HEK293 (cell line): ENCODE data around the gene NANOG.
"Not testable (repeated sequence)": the region's sequence is repeated elsewhere in the genome, so short reads cannot be mapped to it uniquely, and the experiment has no call there.

Source experiments
- CTCF ChIA-PET: fragments of 350-600 bp; formaldehyde crosslinking; extraction: SDS; loops from one replicate; lab custom pipeline; 2021; ENCODE audit warnings: antibody characterized with exemption; lab: Yijun Ruan, JAX
- POLR2A ChIA-PET: fragments of 300-600 bp; formaldehyde crosslinking; extraction: SDS; loops from one replicate; lab custom pipeline; 2020; ENCODE audit warnings: antibody characterized with exemption, inconsistent platforms; lab: Yijun Ruan, JAX
- H3K27ac ChIP-seq: fragments of 200-500 bp; sonication (Bioruptor generic); 2 replicates; pipeline ENCODE4 v1.5.1; 2014; ENCODE audit warnings: low read depth, low read length, control low read depth, inconsistent platforms; ENCODE audit errors: extremely low read depth
- H3K36me3 ChIP-seq, 2 experiments: fragments of 200-500 bp in 1 of 2; sonication (Bioruptor generic) in 1 of 2; 1 replicate in 1 of 2; 2 replicates in 1 of 2; pipeline ENCODE4 v1.5.1; 2014 to 2017; ENCODE audit warnings: inconsistent platforms in 2 of 2, low read length in 2 of 2; ENCODE audit not compliant: control insufficient read depth in 2 of 2, insufficient read depth in 1 of 2
- H3K4me1 ChIP-seq: fragments of 200-500 bp; sonication (Bioruptor generic); 2 replicates; pipeline ENCODE4 v1.5.1; 2014; ENCODE audit warnings: mild to moderate bottlenecking, low read length, inconsistent platforms; ENCODE audit not compliant: control insufficient read depth, insufficient read depth
- H3K4me3 ChIP-seq: 2 replicates; pipeline ENCODE4 v1.5.1; 2011; ENCODE audit warnings: low read depth, mild to moderate bottlenecking, control low read depth, low read length, moderate library complexity
- H3K9me3 ChIP-seq: fragments of 200-500 bp; sonication (Bioruptor generic); 2 replicates; pipeline ENCODE4 v1.5.1; 2014; ENCODE audit warnings: low read depth, low read length, inconsistent platforms; ENCODE audit not compliant: control insufficient read depth, insufficient read depth
- ATF2 ChIP-seq: fragments of 450-650 bp; formaldehyde crosslinking; IDR thresholded peaks from 2 replicates; pipeline ENCODE4 v1.5.1; 2016; ENCODE audit warnings: missing biosample characterization, missing genetic modification characterization, low read depth
- GLIS1 ChIP-seq: fragments of 450-650 bp; formaldehyde crosslinking; IDR thresholded peaks from 2 replicates; pipeline ENCODE4 v1.5.1; 2016; ENCODE audit warnings: missing biosample characterization, missing genetic modification characterization
- YY1 ChIP-seq: fragments of 450-650 bp; formaldehyde crosslinking; IDR thresholded peaks from 2 replicates; pipeline ENCODE4 v1.5.1; 2018; ENCODE audit warnings: missing biosample characterization, missing genetic modification characterization
- ZBTB1 ChIP-seq: fragments of 450-650 bp; formaldehyde crosslinking; IDR thresholded peaks from 2 replicates; pipeline ENCODE4 v1.5.1; 2016; ENCODE audit warnings: missing biosample characterization, missing genetic modification characterization
- ZFP41 ChIP-seq: fragments of 450-650 bp; formaldehyde crosslinking; IDR thresholded peaks from 2 replicates; pipeline ENCODE4 v1.5.1; 2016; ENCODE audit warnings: missing biosample characterization, missing genetic modification characterization, borderline replicate concordance
- ZNF121 ChIP-seq: fragments of 450-650 bp; formaldehyde crosslinking; IDR thresholded peaks from 2 replicates; pipeline ENCODE4 v1.5.1; 2016; ENCODE audit warnings: missing biosample characterization, missing genetic modification characterization
- ZNF18 ChIP-seq: fragments of 450-650 bp; formaldehyde crosslinking; IDR thresholded peaks from 2 replicates; pipeline ENCODE4 v1.5.1; 2016; ENCODE audit warnings: missing biosample characterization, missing genetic modification characterization
- ZNF239 ChIP-seq: fragments of 450-650 bp; formaldehyde crosslinking; IDR thresholded peaks from 2 replicates; pipeline ENCODE4 v1.5.1; 2016; ENCODE audit warnings: missing biosample characterization, missing genetic modification characterization
- ZNF24 ChIP-seq: fragments of 450-650 bp; formaldehyde crosslinking; IDR thresholded peaks from 2 replicates; pipeline ENCODE4 v1.5.1; 2016; ENCODE audit warnings: missing biosample characterization, missing genetic modification characterization
- ZNF311 ChIP-seq: fragments of 450-650 bp; formaldehyde crosslinking; IDR thresholded peaks from 2 replicates; pipeline ENCODE4 v1.5.1; 2017; ENCODE audit warnings: missing biosample characterization, missing genetic modification characterization, borderline replicate concordance
- ZNF324 ChIP-seq: fragments of 450-650 bp; formaldehyde crosslinking; IDR thresholded peaks from 2 replicates; pipeline ENCODE4 v1.5.1; 2016; ENCODE audit warnings: missing biosample characterization, missing genetic modification characterization
- ZNF366 ChIP-seq: fragments of 450-650 bp; formaldehyde crosslinking; conservative IDR thresholded peaks from 2 replicates; pipeline ENCODE4 v1.5.1; 2016; ENCODE audit warnings: missing biosample characterization, missing genetic modification characterization
- ZNF433 ChIP-seq: fragments of 450-650 bp; formaldehyde crosslinking; IDR thresholded peaks from 2 replicates; pipeline ENCODE4 v1.5.1; 2016; ENCODE audit warnings: missing biosample characterization, missing genetic modification characterization, low read depth
- ZNF449 ChIP-seq: fragments of 450-650 bp; formaldehyde crosslinking; IDR thresholded peaks from 2 replicates; pipeline ENCODE4 v1.5.1; 2017; ENCODE audit warnings: missing biosample characterization, mild to moderate bottlenecking, missing genetic modification characterization, moderate library complexity
- ZNF585B ChIP-seq: fragments of 450-650 bp; formaldehyde crosslinking; IDR thresholded peaks from 2 replicates; pipeline ENCODE4 v1.5.1; 2016; ENCODE audit warnings: missing biosample characterization, missing genetic modification characterization
- ZNF654 ChIP-seq: fragments of 450-650 bp; formaldehyde crosslinking; IDR thresholded peaks from 2 replicates; pipeline ENCODE4 v1.5.1; 2016; ENCODE audit warnings: low read depth, missing biosample characterization, missing genetic modification characterization
- ZNF843 ChIP-seq: fragments of 450-650 bp; formaldehyde crosslinking; IDR thresholded peaks from 2 replicates; pipeline ENCODE4 v1.5.1; 2016; ENCODE audit warnings: missing biosample characterization, missing genetic modification characterization
- TF ChIP-seq, protein P1 (sequence below): fragments of 450-650 bp; formaldehyde crosslinking; IDR thresholded peaks from 2 replicates; pipeline ENCODE4 v1.5.1; 2016; ENCODE audit warnings: missing biosample characterization, missing genetic modification characterization
- TF ChIP-seq, protein P2 (sequence below): fragments of 450-650 bp; formaldehyde crosslinking; IDR thresholded peaks from 2 replicates; pipeline ENCODE4 v1.5.1; 2016; ENCODE audit warnings: missing biosample characterization, missing genetic modification characterization

NANOG gene

DNA sequence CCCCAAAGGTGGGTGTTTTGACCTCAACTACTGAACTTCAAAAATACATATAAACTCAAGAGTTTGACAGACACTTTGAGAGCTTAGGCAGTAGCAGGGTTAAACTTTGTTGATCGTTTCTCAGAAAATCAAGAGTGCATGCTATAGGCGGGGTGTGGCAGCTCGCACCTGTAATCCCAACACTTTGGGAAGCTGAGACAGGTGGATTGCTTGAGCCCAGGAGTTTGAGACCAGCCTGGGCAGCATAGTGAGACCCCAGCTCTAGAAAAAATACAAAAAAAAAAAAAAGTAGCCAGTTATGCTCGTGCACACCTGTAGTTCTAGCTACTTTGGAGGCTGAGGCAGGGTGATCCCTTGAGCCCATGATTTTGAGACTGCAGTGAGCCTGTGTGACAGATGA, 12.3 kb downstream of the NANOG start:
- Histone ChIP-seq H3K4me1 (0 out of 2 replicates have a peak, but pooled peaks cover 2% of the 10 kb centered on the region), H3K4me3 (no peak overlapping the region), H3K27ac (no peak overlapping the region), H3K9me3 (no peaks in the 10 kb centered on the region), H3K36me3 (no peaks in the 10 kb centered on the region)
- CTCF ChIA-PET = interaction anchor here (1.0 to 1.2 kb wide), 3 partner anchors 86 to 159 kb away, joined by 3 to 5 read pairs (median 4); no protein-coding TSS in a partner anchor
- TF ChIP-seq ZNF18 (tag by site-specific recombination) (no peak), GLIS1 (tag by site-specific recombination) (no peak), ZNF585B (tag by site-specific recombination) (no peak), ZNF24 (tag by site-specific recombination) (no peak), ZNF324 (tag by site-specific recombination) (no peak), ZNF843 (tag by site-specific recombination) (no peak), YY1 (tag by site-specific recombination) (no peak), ZNF121 (tag by site-specific recombination) (no peak), ZNF654 (no peak), ZNF311 (no peak), ATF2 (no peak), ZFP41 (tag by site-specific recombination) (no peak), ZNF433 (tag by site-specific recombination) (no peak), ZNF366 (no peak), ZNF449 (tag by site-specific recombination) (no peak), ZNF239 (tag by site-specific recombination) (no peak), ZBTB1 (tag by site-specific recombination) (no peak)
- TF ChIP-seq, protein P1, sequence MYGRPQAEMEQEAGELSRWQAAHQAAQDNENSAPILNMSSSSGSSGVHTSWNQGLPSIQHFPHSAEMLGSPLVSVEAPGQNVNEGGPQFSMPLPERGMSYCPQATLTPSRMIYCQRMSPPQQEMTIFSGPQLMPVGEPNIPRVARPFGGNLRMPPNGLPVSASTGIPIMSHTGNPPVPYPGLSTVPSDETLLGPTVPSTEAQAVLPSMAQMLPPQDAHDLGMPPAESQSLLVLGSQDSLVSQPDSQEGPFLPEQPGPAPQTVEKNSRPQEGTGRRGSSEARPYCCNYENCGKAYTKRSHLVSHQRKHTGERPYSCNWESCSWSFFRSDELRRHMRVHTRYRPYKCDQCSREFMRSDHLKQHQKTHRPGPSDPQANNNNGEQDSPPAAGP (tag by site-specific recombination) = no peak
- TF ChIP-seq, protein P2, sequence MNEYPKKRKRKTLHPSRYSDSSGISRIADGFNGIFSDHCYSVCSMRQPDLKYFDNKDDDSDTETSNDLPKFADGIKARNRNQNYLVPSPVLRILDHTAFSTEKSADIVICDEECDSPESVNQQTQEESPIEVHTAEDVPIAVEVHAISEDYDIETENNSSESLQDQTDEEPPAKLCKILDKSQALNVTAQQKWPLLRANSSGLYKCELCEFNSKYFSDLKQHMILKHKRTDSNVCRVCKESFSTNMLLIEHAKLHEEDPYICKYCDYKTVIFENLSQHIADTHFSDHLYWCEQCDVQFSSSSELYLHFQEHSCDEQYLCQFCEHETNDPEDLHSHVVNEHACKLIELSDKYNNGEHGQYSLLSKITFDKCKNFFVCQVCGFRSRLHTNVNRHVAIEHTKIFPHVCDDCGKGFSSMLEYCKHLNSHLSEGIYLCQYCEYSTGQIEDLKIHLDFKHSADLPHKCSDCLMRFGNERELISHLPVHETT (tag by site-specific recombination) = no peak
- POLR2A ChIA-PET = no interaction called here

DNA sequence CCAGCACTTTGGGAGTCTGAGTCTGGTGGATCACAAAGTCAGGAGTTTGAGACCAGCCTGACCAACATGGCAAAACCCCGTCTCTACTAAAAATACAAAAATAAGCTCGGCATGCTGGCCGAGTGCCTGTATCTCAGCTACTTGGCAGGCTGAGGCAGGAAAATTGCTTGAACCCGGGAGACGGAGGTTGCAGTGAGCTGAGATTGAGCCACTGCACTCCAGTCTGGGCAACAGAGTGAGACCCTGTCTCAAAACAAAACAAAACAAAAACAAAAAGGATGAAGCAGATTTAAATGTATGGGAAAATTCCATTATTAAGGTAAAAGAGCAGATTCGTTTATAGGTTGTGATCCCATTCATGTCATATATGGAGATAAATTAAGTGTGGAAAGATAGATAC, 17.1 kb downstream of the NANOG start:
- H3K27ac ChIP-seq, H3K4me3 ChIP-seq, H3K36me3 ChIP-seq, H3K9me3 ChIP-seq, H3K4me1 ChIP-seq: not testable (repeated sequence)
- ChIA-PET CTCF (interaction anchor here (0.6 to 4.8 kb wide), 19 partner anchors 12 to 1448 kb away, joined by 3 to 62 read pairs (median 3); no protein-coding TSS in a partner anchor), POLR2A (interaction anchor here (1.1 kb wide), 1 partner anchor 91 kb away, joined by 3 read pairs; no protein-coding TSS in a partner anchor)
